Measurements from ENCODE around the gene NCKAP5. TPM values are rescaled to one million over a fixed set of nuclear protein-coding genes. Genes with fewer than 3 reads are reported as not detected.
A peak's percentile ranks its signal among the peaks of the same experiment; 100 is the strongest.
"Not testable (repeated sequence)": the region's sequence is repeated elsewhere in the genome, so short reads cannot be mapped to it uniquely, and the experiment has no call there.

NCKAP5 gene
- total RNA-seq, 1 donor from 2014 or later = 7.9 TPM

GRCh38 chr2:132813422-132813821 lies 754.8 kb downstream of the NCKAP5 start:
- no peak for DNase-seq (ENCODE audit: low spot score)

- no peak for DNase-seq (ENCODE audit: low spot score)
Observed at GRCh38 chr2:132811148-132811915, 756.9 kb downstream of the NCKAP5 start.

- DNase-seq (ENCODE audit: low spot score) = not testable (repeated sequence)
Observed at GRCh38 chr2:132809962-132810361, 758.3 kb downstream of the NCKAP5 start.

DNA sequence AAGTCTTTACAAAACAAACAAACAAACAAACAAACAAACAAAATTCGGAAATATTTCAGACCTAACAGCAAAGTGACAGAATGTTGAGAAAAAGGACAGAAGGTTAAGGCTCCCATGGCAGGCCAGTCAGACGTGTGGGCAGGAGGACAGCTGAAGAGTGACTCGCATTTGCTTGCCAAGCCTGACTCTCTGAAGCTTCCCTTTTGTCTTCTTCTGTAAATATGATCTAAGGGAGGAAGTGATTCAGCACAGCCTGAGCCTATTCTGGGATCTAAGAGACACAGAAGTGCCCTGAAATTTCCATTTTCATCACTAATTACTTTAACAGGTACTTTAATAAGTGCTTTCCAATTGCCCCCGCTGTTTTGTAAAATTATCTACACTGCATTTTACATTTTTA lies 764.2 kb downstream of the NCKAP5 start:
- DNase-seq (ENCODE audit: low spot score) = peak; percentile 22

- DNase-seq (ENCODE audit: low spot score) = no peak
Observed at GRCh38 chr2:132798341-132798740, 769.9 kb downstream of the NCKAP5 start.

- DNase-seq (ENCODE audit: low spot score) = no peak
Observed at GRCh38 chr2:132797556-132797955, 770.7 kb downstream of the NCKAP5 start.

- no peak for DNase-seq (ENCODE audit: low spot score)
Observed at GRCh38 chr2:132797071-132797470, 771.2 kb downstream of the NCKAP5 start.

GRCh38 chr2:132795220-132795619 lies 773.0 kb downstream of the NCKAP5 start:
- DNase-seq (ENCODE audit: low spot score) = no peak

GRCh38 chr2:132793532-132793931 lies 774.7 kb downstream of the NCKAP5 start:
- no peak for DNase-seq (ENCODE audit: low spot score)

GRCh38 chr2:132790207-132790785 lies 778.0 kb downstream of the NCKAP5 start:
- DNase-seq (ENCODE audit: low spot score) = peak; percentile 34

GRCh38 chr2:132789066-132789465 lies 779.2 kb downstream of the NCKAP5 start:
- no peak for DNase-seq (ENCODE audit: low spot score)

DNA sequence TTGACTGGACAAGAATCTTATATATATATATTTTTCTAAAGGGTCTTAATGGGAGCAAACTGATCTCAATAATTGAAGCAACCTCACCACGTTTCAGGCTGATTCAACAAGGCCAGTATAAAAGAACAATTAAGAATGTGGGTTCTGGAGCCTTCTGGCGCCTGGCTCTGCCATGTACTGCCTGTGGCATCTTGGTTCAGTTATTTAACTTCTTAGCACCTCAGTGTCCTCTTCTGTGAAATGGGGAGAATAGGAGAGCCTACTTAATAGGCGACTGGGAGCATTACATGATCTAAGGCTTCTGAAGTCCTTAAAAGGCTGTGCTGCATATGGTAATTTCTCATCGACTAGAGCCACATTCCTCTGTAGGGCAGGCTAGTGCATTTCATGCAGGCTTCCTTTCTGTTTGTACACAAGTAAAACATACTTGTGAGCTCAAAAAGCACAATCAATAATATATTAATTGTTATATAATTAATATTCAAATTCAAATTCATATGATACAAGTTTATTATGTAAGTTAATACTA lies 779.9 kb downstream of the NCKAP5 start:
- no peak for DNase-seq (ENCODE audit: low spot score)

GRCh38 chr2:132783883-132784282 lies 784.4 kb downstream of the NCKAP5 start:
- no peak for DNase-seq (ENCODE audit: low spot score)

DNA sequence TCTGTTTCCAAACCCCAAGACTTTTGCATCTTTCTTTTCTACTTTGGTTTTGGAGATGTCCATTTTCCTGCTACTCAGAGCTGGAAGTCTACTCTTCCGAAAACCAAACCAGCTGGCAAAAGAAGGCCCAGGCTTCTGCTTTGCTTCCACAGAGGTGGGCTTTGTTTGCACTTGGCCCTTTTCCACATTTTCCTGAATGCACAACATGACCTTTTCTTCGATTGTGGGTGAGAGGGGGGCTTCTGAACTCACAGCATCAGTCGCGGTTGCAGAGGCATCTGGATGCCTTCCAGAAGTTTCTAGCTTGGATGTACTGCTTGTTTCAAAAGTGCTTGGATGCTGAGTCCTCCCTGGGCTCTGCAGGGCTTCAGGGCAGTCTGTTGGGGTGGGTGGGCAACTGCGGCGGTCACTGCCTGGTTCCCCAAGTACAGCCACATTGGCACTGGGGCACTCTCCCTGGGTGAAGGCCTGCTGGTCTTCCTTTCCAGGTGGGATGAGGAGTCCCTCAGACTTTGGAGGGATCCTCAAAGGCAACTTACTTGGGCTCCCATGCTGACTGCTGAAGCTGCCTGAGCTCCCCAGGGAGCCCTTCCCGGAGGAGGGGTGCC lies 786.0 kb downstream of the NCKAP5 start:
- no peak for DNase-seq (ENCODE audit: low spot score)

GRCh38 chr2:132780651-132781050 lies 787.6 kb downstream of the NCKAP5 start:
- no peak for DNase-seq (ENCODE audit: low spot score)

DNA sequence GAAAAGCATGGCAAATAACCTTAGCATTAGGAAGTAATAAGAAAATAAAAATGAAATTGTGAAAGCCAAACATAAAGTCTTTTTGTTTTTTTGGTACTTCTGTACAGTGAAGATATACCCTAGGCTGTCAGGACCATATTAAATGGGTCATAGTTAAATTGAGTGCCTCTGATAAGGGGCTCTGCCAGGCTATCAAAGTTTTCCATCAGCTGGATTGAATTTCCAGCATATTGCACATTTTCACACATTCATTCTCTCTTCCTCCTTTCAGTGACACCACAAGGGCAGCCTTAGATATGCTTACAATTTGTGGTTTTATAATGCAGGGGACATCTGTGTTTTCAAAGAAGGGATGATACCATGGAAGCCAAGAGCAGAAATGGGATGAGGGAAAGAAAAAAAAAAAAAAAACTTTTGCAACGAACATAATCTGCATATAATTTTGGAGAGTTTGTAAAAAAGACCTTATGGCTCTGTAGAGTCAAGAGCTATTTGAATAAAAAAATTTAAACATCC lies 789.0 kb downstream of the NCKAP5 start:
- no peak for DNase-seq (ENCODE audit: low spot score)

DNA sequence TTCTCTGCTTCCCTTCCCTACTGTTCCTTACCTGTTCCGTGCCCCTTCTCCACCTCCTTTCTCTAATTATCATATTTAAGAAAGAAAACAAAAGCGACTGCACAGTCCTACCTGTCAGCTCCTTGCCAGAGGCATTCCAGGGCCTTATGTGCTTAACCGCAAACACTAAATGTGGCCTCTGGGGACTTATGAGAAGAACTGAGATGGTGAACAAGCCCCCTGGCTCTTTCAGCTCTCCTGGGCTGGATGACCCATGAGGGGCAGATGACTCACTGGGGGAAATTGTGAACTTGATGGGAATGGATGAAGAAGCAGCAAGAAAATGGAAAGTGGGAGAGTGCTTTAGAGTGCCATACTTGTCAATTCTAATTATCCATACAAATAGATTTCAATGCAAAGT lies 792.0 kb downstream of the NCKAP5 start:
- DNase-seq (ENCODE audit: low spot score) = no peak

DNA sequence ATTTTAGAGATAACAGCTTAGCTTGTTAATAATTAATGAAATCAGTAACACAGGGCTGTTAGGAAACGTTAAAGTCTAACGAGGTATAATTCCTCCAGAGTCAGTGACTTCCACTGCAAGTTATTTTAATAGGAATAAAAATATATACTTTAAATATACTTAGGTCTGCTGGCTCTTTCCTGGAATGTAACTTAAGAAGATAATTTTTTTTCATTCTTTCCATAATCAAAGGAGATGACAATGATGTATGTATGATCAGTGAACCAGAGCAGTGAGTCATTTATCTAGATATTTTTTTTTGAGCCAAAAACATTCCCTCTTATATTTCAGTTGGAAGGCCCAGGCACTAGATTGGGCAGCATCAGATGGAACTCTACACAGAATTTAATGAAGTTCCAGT lies 794.1 kb downstream of the NCKAP5 start:
- no peak for DNase-seq (ENCODE audit: low spot score)

GRCh38 chr2:132773331-132773730 lies 794.9 kb downstream of the NCKAP5 start:
- no peak for DNase-seq (ENCODE audit: low spot score)

GRCh38 chr2:132772340-132772739 lies 795.9 kb downstream of the NCKAP5 start:
- no peak for DNase-seq (ENCODE audit: low spot score)

DNA sequence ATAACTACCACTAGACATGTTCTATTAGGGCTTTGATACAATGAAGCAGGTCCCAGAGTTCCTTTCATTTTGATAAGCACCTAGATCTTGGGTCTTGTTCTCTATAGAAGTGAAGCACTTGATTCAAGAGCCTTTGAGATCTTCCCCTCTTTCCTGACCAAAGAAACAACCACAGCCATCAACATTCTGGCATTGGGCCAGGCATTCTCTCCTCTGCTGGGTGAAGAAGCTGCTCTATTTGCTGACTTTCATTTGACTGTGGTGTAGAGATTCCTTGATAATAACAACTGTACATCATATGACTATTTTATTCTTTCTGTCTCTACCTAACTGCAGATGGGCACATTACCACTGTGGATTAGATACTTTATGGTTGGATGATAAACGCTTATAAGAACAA lies 801.7 kb downstream of the NCKAP5 start:
- no peak for DNase-seq (ENCODE audit: low spot score)

- no peak for DNase-seq (ENCODE audit: low spot score)
Observed at GRCh38 chr2:132761437-132761836, 806.8 kb downstream of the NCKAP5 start.

- no peak for DNase-seq (ENCODE audit: low spot score)
Observed at GRCh38 chr2:132760971-132761370, 807.3 kb downstream of the NCKAP5 start.

Data from umbilical cord (tissue), 2 donors.